Peyer's patch (tissue), 4 donors: Measurements from ENCODE around the gene BRD9. TPM values are rescaled to one million over a fixed set of nuclear protein-coding genes. Genes with fewer than 3 reads are reported as not detected.
"Not testable (repeated sequence)": the region's sequence is repeated elsewhere in the genome, so short reads cannot be mapped to it uniquely, and the experiment has no call there.

Experiments
- DNase-seq, 3 donors: peaks; one replicate each; pipeline ENCODE4 v3.0.0-alpha.2; 2017 to 2019
- H3K27ac ChIP-seq, 4 donors: fragments of 200-600 bp; sonication (generic); one replicate each; pipeline ENCODE4 v1.5.1; 2016 to 2019
- H3K27me3 ChIP-seq, 2 donors: fragments of 200-600 bp; sonication (generic); one replicate each; pipeline ENCODE4 v1.5.1; 2019
- H3K36me3 ChIP-seq, 3 donors: fragments of 200-600 bp; sonication (generic); one replicate each; pipeline ENCODE4 v1.5.1; 2016 to 2019
- H3K4me1 ChIP-seq, 4 donors: fragments of 200-600 bp; sonication (generic); one replicate each; pipeline ENCODE4 v1.5.1; 2016 to 2019
- H3K4me3 ChIP-seq, 4 donors: fragments of 200-600 bp; sonication (generic); 1 replicate in 3 of 4; 2 replicates in 1 of 4; pipeline ENCODE4 v1.5.1; 2016 to 2019; ENCODE audit warnings: mild to moderate bottlenecking in 1 of 4
- H3K9me3 ChIP-seq, 4 donors: fragments of 200-600 bp; sonication (generic); one replicate each; pipeline ENCODE4 v1.5.1; 2016 to 2019; ENCODE audit warnings: mild to moderate bottlenecking in 1 of 4
- CTCF ChIP-seq, 6 experiments: fragments of 450-650 bp in 4 of 6; fragments of 200-600 bp in 2 of 6; sonication (generic) in 1 of 6; IDR thresholded peaks; one replicate each; pipeline ENCODE4 v1.5.1; 2017 to 2019; ENCODE audit warnings: antibody characterized with exemption in 6 of 6, mild to moderate bottlenecking in 3 of 6, moderate library complexity in 1 of 6
- POLR2A ChIP-seq, 2 donors: fragments of 450-650 bp; IDR thresholded peaks; one replicate each; pipeline ENCODE4 v1.5.1; 2017; ENCODE audit warnings: antibody characterized with exemption in 2 of 2, mild to moderate bottlenecking in 2 of 2, moderate library complexity in 2 of 2
- total RNA-seq, 4 donors: library from RNA; depleted of rRNA; stranded (reverse); fragments of >200 nt; gene quantifications; one replicate each; pipeline ENCODE4 v1.1.0, GENCODE V29; 2016

The BRD9 gene
- total RNA-seq, 4 donors from 2014 or later: 36.4 to 90.8 (median 65.4) TPM

- Histone ChIP-seq H3K27ac (no peak overlapping the region), H3K4me3 (no peak overlapping the region), H3K9me3 (no peaks in the 10 kb centered on the region), H3K4me1 (no peaks in the 10 kb centered on the region), H3K27me3 (no peaks in the 10 kb centered on the region), H3K36me3 (no peaks in the 10 kb centered on the region)
- TF ChIP-seq CTCF (IDR thresholded peaks at IDR 0.05): no peak
- TF ChIP-seq POLR2A (IDR thresholded peaks at IDR 0.05): no peak
- no peak for DNase-seq
Observed at GRCh38 chr5:935510-936084, 43.0 kb upstream of the BRD9 start.

- H3K36me3 ChIP-seq, H3K27ac ChIP-seq, H3K27me3 ChIP-seq, H3K4me3 ChIP-seq, H3K4me1 ChIP-seq, H3K9me3 ChIP-seq: not testable (repeated sequence)
- peak in 1 of 3 donors; percentile 24 for DNase-seq
Observed at GRCh38 chr5:934381-934967, 41.9 kb upstream of the BRD9 start.

GRCh38 chr5:933951-934350 lies 41.4 kb upstream of the BRD9 start:
- not testable (repeated sequence) for H3K9me3 ChIP-seq, H3K27ac ChIP-seq, H3K27me3 ChIP-seq, H3K36me3 ChIP-seq, H3K4me1 ChIP-seq, H3K4me3 ChIP-seq
- peak in 2 of 3 donors; percentile 22 to 24 for DNase-seq

GRCh38 chr5:933251-933861 lies 40.8 kb upstream of the BRD9 start:
- no peaks in the 10 kb centered on the region for H3K27me3 ChIP-seq
- H3K27ac ChIP-seq: peak overlapping the region in 1 of 4 donors; percentile 22
- no peaks in the 10 kb centered on the region for H3K4me1 ChIP-seq
- H3K9me3 ChIP-seq: no peaks in the 10 kb centered on the region
- TF ChIP-seq CTCF (IDR thresholded peaks at IDR 0.05) (no peak), POLR2A (IDR thresholded peaks at IDR 0.05) (no peak)
- peak in 1 of 3 donors; percentile 11 for DNase-seq
- H3K4me3 ChIP-seq: no peak overlapping the region
- no peaks in the 10 kb centered on the region for H3K36me3 ChIP-seq

- H3K9me3 ChIP-seq: no peaks in the 10 kb centered on the region
- peak in 1 of 3 donors; percentile 35 for DNase-seq
- no peaks in the 10 kb centered on the region for H3K36me3 ChIP-seq
- no peak for TF ChIP-seq CTCF (IDR thresholded peaks at IDR 0.05)
- TF ChIP-seq POLR2A (IDR thresholded peaks at IDR 0.05): no peak
- H3K27ac ChIP-seq: peak overlapping the region in 2 of 4 donors; percentile 23 to 43
- H3K27me3 ChIP-seq: no peaks in the 10 kb centered on the region
- H3K4me3 ChIP-seq: no peak overlapping the region
- no peaks in the 10 kb centered on the region for H3K4me1 ChIP-seq
Observed at GRCh38 chr5:932628-933250, 40.1 kb upstream of the BRD9 start.

GRCh38 chr5:932151-932627 lies 39.6 kb upstream of the BRD9 start:
- DNase-seq: peak in 1 of 3 donors; percentile 10
- Histone ChIP-seq H3K27me3 (no peaks in the 10 kb centered on the region), H3K36me3 (no peaks in the 10 kb centered on the region), H3K9me3 (no peaks in the 10 kb centered on the region), H3K4me1 (no peaks in the 10 kb centered on the region), H3K4me3 (no peak overlapping the region), H3K27ac (peak overlapping the region in 2 of 4 donors; percentile 23 to 43)
- no peak for TF ChIP-seq POLR2A (IDR thresholded peaks at IDR 0.05)
- no peak for TF ChIP-seq CTCF (IDR thresholded peaks at IDR 0.05)
